Vagina (tissue), 2 donors: ENCODE data around the gene LPP. TPM values are rescaled to one million over a fixed set of nuclear protein-coding genes. Genes with fewer than 3 reads are reported as not detected.

ENCODE experiments used
- DNase-seq, 2 donors: peaks; one replicate each; pipeline ENCODE4 v3.0.0-alpha.2; 2017; ENCODE audit errors: extremely low spot score in 2 of 2
- H3K27ac ChIP-seq: fragments of 200-600 bp; sonication (generic); one replicate; pipeline ENCODE4 v1.5.1; 2019
- H3K27me3 ChIP-seq: fragments of 200-600 bp; sonication (generic); one replicate; pipeline ENCODE4 v1.5.1; 2019
- H3K36me3 ChIP-seq, 2 donors: fragments of 200-600 bp; sonication (generic); one replicate each; pipeline ENCODE4 v1.5.1; 2017 to 2019
- H3K4me1 ChIP-seq: fragments of 200-600 bp; sonication (generic); one replicate; pipeline ENCODE4 v1.5.1; 2019
- H3K4me3 ChIP-seq, 2 donors: fragments of 200-600 bp; sonication (generic); 1 replicate in 1 of 2; 2 replicates in 1 of 2; pipeline ENCODE4 v1.5.1; 2016 to 2019
- H3K9me3 ChIP-seq: fragments of 200-600 bp; sonication (generic); one replicate; pipeline ENCODE4 v1.5.1; 2019
- CTCF ChIP-seq, 3 experiments: fragments of 450-650 bp in 2 of 3; fragments of 200-600 bp in 1 of 3; sonication (generic) in 1 of 3; IDR thresholded peaks; one replicate each; pipeline ENCODE4 v1.5.1; 2017 to 2019; ENCODE audit warnings: antibody characterized with exemption in 3 of 3, mild to moderate bottlenecking in 2 of 3, moderate library complexity in 2 of 3
- POLR2A ChIP-seq, 2 donors: fragments of 450-650 bp; IDR thresholded peaks; one replicate each; pipeline ENCODE4 v1.6.1; 2017; ENCODE audit warnings: antibody characterized with exemption in 2 of 2, mild to moderate bottlenecking in 2 of 2, moderate library complexity in 2 of 2
- POLR2AphosphoS5 ChIP-seq, 2 donors: sonication (generic); formaldehyde crosslinking; IDR thresholded peaks; one replicate each; pipeline ENCODE4 v1.9.0; 2017; ENCODE audit warnings: antibody characterized with exemption in 2 of 2, mild to moderate bottlenecking in 2 of 2, low read depth in 1 of 2; ENCODE audit not compliant: insufficient read depth in 1 of 2
- intact Hi-C: fragments of 100-400 bp; cut with DNase I; formaldehyde crosslinking; loops from one replicate; pipeline ENCODE4 v1.15.1; 2023
- total RNA-seq: library from RNA; depleted of rRNA; stranded (reverse); fragments of >200 nt; gene quantifications from one replicate; pipeline ENCODE4 v1.2.3, GENCODE V29; 2016

The LPP gene
- total RNA-seq, 1 donor from 2014 or later = 248 TPM

- H3K27me3 ChIP-seq = no peaks in the 10 kb centered on the region
- H3K4me3 ChIP-seq = no peak overlapping the region
- intact Hi-C loops = no loop called here
- no peak for DNase-seq
- peaks cover 13% of the 10 kb centered on the region for H3K4me1 ChIP-seq
- no peaks in the 10 kb centered on the region for H3K36me3 ChIP-seq
- no peak for TF ChIP-seq CTCF (IDR thresholded peaks at IDR 0.05)
- no peak overlapping the region for H3K27ac ChIP-seq
- no peaks in the 10 kb centered on the region for H3K9me3 ChIP-seq
Observed at GRCh38 chr3:188518416-188518815, 364.5 kb downstream of the LPP start.

- Histone ChIP-seq H3K27ac (no peak overlapping the region), H3K36me3 (no peaks in the 10 kb centered on the region), H3K4me3 (no peak overlapping the region), H3K9me3 (no peaks in the 10 kb centered on the region), H3K4me1 (peaks cover 13% of the 10 kb centered on the region), H3K27me3 (no peaks in the 10 kb centered on the region)
- intact Hi-C loops = no loop called here
- TF ChIP-seq POLR2A (IDR thresholded peaks at IDR 0.05) = no peak
- DNase-seq = no peak
Observed at GRCh38 chr3:188518835-188519452, 365.0 kb downstream of the LPP start.

GRCh38 chr3:188520466-188520865 is 366.5 kb downstream of the LPP start:
- DNase-seq = no peak
- Histone ChIP-seq H3K27ac (no peak overlapping the region), H3K9me3 (no peaks in the 10 kb centered on the region), H3K4me1 (peaks cover 13% of the 10 kb centered on the region), H3K27me3 (no peaks in the 10 kb centered on the region), H3K36me3 (no peaks in the 10 kb centered on the region), H3K4me3 (no peak overlapping the region)
- intact Hi-C loops = no loop called here
- TF ChIP-seq CTCF (IDR thresholded peaks at IDR 0.05) (no peak), POLR2A (IDR thresholded peaks at IDR 0.05) (no peak), POLR2AphosphoS5 (IDR thresholded peaks at IDR 0.05; ENCODE audit: insufficient read depth in 1 of 2, low read depth in 1 of 2) (no peak)

GRCh38 chr3:188522115-188522514 is 368.2 kb downstream of the LPP start:
- Histone ChIP-seq H3K36me3 (no peaks in the 10 kb centered on the region), H3K9me3 (no peaks in the 10 kb centered on the region), H3K27me3 (no peaks in the 10 kb centered on the region), H3K4me1 (peaks cover 13% of the 10 kb centered on the region), H3K4me3 (no peak overlapping the region), H3K27ac (no peak overlapping the region)
- intact Hi-C loops = no loop called here
- TF ChIP-seq POLR2A (IDR thresholded peaks at IDR 0.05) (no peak), CTCF (IDR thresholded peaks at IDR 0.05) (no peak), POLR2AphosphoS5 (IDR thresholded peaks at IDR 0.05; ENCODE audit: insufficient read depth in 1 of 2, low read depth in 1 of 2) (no peak)
- DNase-seq = no peak

- intact Hi-C loops = no loop called here
- no peaks in the 10 kb centered on the region for H3K27me3 ChIP-seq
- H3K27ac ChIP-seq = no peak overlapping the region
- H3K9me3 ChIP-seq = no peaks in the 10 kb centered on the region
- H3K4me1 ChIP-seq = peaks cover 13% of the 10 kb centered on the region
- no peak for TF ChIP-seq POLR2AphosphoS5 (IDR thresholded peaks at IDR 0.05; ENCODE audit: insufficient read depth in 1 of 2, low read depth in 1 of 2)
- no peak for TF ChIP-seq CTCF (IDR thresholded peaks at IDR 0.05)
- no peak for TF ChIP-seq POLR2A (IDR thresholded peaks at IDR 0.05)
- no peaks in the 10 kb centered on the region for H3K36me3 ChIP-seq
- no peak for DNase-seq
- no peak overlapping the region for H3K4me3 ChIP-seq
Observed at GRCh38 chr3:188523291-188523690, 369.3 kb downstream of the LPP start.
